Vagina (tissue), 2 donors: ENCODE results near the gene ATN1. TPM values are rescaled to one million over a fixed set of nuclear protein-coding genes. Genes with fewer than 3 reads are reported as not detected.
A peak's percentile ranks its signal among the peaks of the same experiment; 100 is the strongest.
"Not testable (repeated sequence)": the region's sequence is repeated elsewhere in the genome, so short reads cannot be mapped to it uniquely, and the experiment has no call there.

ENCODE experiments used
- DNase-seq, 2 donors: peaks; one replicate each; pipeline ENCODE4 v3.0.0-alpha.2; 2017; ENCODE audit errors: extremely low spot score in 2 of 2
- H3K27ac ChIP-seq: fragments of 200-600 bp; sonication (generic); one replicate; pipeline ENCODE4 v1.5.1; 2019
- H3K27me3 ChIP-seq: fragments of 200-600 bp; sonication (generic); one replicate; pipeline ENCODE4 v1.5.1; 2019
- H3K36me3 ChIP-seq, 2 donors: fragments of 200-600 bp; sonication (generic); one replicate each; pipeline ENCODE4 v1.5.1; 2017 to 2019
- H3K4me1 ChIP-seq: fragments of 200-600 bp; sonication (generic); one replicate; pipeline ENCODE4 v1.5.1; 2019
- H3K4me3 ChIP-seq, 2 donors: fragments of 200-600 bp; sonication (generic); 1 replicate in 1 of 2; 2 replicates in 1 of 2; pipeline ENCODE4 v1.5.1; 2016 to 2019
- H3K9me3 ChIP-seq: fragments of 200-600 bp; sonication (generic); one replicate; pipeline ENCODE4 v1.5.1; 2019
- CTCF ChIP-seq, 3 experiments: fragments of 450-650 bp in 2 of 3; fragments of 200-600 bp in 1 of 3; sonication (generic) in 1 of 3; IDR thresholded peaks; one replicate each; pipeline ENCODE4 v1.5.1; 2017 to 2019; ENCODE audit warnings: antibody characterized with exemption in 3 of 3, mild to moderate bottlenecking in 2 of 3, moderate library complexity in 2 of 3
- POLR2A ChIP-seq, 2 donors: fragments of 450-650 bp; IDR thresholded peaks; one replicate each; pipeline ENCODE4 v1.6.1; 2017; ENCODE audit warnings: antibody characterized with exemption in 2 of 2, mild to moderate bottlenecking in 2 of 2, moderate library complexity in 2 of 2
- POLR2AphosphoS5 ChIP-seq, 2 donors: sonication (generic); formaldehyde crosslinking; IDR thresholded peaks; one replicate each; pipeline ENCODE4 v1.9.0; 2017; ENCODE audit warnings: antibody characterized with exemption in 2 of 2, mild to moderate bottlenecking in 2 of 2, low read depth in 1 of 2; ENCODE audit not compliant: insufficient read depth in 1 of 2
- intact Hi-C: fragments of 100-400 bp; cut with DNase I; formaldehyde crosslinking; loops from one replicate; pipeline ENCODE4 v1.15.1; 2023
- total RNA-seq: library from RNA; depleted of rRNA; stranded (reverse); fragments of >200 nt; gene quantifications from one replicate; pipeline ENCODE4 v1.2.3, GENCODE V29; 2016

Gene ATN1
- total RNA-seq, 1 donor from 2014 or later: 92.1 TPM

- intact Hi-C loops: no loop called here
- DNase-seq: no peak
- H3K4me3 ChIP-seq: peak overlapping the region; percentile 74 to 77
- H3K36me3 ChIP-seq: peaks cover 0 to 5% of the 10 kb centered on the region in 2 donors
- H3K9me3 ChIP-seq: no peaks in the 10 kb centered on the region
- no peaks in the 10 kb centered on the region for H3K27me3 ChIP-seq
- no peak for TF ChIP-seq POLR2AphosphoS5 (IDR thresholded peaks at IDR 0.05; ENCODE audit: insufficient read depth in 1 of 2, low read depth in 1 of 2)
- peaks cover 16% of the 10 kb centered on the region for H3K4me1 ChIP-seq
- peak overlapping the region; percentile 76 for H3K27ac ChIP-seq
These were observed 22.2 kb upstream of the ATN1 start for GRCh38 chr12:6905414-6906040.

- H3K27me3 ChIP-seq, DNase-seq, H3K9me3 ChIP-seq, intact Hi-C loops, H3K27ac ChIP-seq, H3K36me3 ChIP-seq, H3K4me3 ChIP-seq: not testable (repeated sequence)
- H3K4me1 ChIP-seq: peaks cover 16% of the 10 kb centered on the region
These were observed 19.6 kb upstream of the ATN1 start for GRCh38 chr12:6908141-6908540.

DNA sequence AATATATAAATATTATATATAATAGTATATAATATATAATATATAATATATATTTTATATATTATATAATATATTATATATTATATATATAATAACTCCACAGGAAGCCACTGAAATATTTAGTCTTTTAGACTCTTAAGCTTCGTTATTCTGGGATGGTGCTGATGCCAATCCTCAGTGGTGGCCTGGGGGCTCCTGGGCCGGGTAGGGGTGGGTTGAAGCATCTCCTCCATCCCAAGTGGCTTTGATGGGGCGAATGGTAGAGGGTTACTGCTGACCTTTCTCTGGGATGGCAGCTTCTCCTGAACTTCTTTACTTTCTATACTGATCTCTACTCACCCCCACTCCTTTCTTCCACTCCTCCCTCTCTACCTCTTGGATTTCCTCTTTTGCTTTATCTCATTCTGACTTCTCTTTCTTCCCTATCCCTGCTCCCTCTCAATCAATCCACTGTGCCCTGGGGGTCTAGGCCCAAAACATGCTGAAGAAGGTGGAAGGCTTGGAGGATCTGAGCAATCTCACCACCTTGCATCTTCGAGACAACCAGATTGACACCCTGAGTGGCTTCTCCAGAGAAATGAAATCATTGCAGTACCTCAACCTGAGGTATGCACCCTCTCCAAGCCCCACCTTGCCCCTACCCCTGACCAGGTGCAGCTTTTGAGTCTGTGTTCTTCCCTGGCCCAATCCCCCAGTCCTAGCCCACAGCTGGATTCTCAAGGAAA is 18.2 kb upstream of the ATN1 start:
- Histone ChIP-seq H3K9me3 (no peaks in the 10 kb centered on the region), H3K27me3 (no peaks in the 10 kb centered on the region), H3K4me1 (peaks cover 17% of the 10 kb centered on the region), H3K4me3 (no peak overlapping the region), H3K27ac (no peak overlapping the region), H3K36me3 (peaks cover 0 to 5% of the 10 kb centered on the region in 2 donors)
- TF ChIP-seq POLR2A (IDR thresholded peaks at IDR 0.05): no peak
- no peak for DNase-seq
- intact Hi-C loops: no loop called here

- no peak overlapping the region for H3K27ac ChIP-seq
- peaks cover 0 to 5% of the 10 kb centered on the region in 2 donors for H3K36me3 ChIP-seq
- H3K4me3 ChIP-seq: no peak overlapping the region
- H3K27me3 ChIP-seq: no peaks in the 10 kb centered on the region
- no peak for DNase-seq
- intact Hi-C loops: no loop called here
- no peaks in the 10 kb centered on the region for H3K9me3 ChIP-seq
- peaks cover 25% of the 10 kb centered on the region for H3K4me1 ChIP-seq
- no peak for TF ChIP-seq POLR2AphosphoS5 (IDR thresholded peaks at IDR 0.05; ENCODE audit: insufficient read depth in 1 of 2, low read depth in 1 of 2)
- TF ChIP-seq CTCF (IDR thresholded peaks at IDR 0.05): no peak
- no peak for TF ChIP-seq POLR2A (IDR thresholded peaks at IDR 0.05)
These were observed 15.4 kb upstream of the ATN1 start for GRCh38 chr12:6912164-6912935.

- Histone ChIP-seq H3K9me3 (no peaks in the 10 kb centered on the region), H3K27me3 (no peaks in the 10 kb centered on the region), H3K4me1 (peaks cover 25% of the 10 kb centered on the region), H3K4me3 (peak within 1 kb of the TSS; percentile 70 to 73), H3K36me3 (no peaks in the 10 kb centered on the region), H3K27ac (peak within 1 kb of the TSS; percentile 92)
- DNase-seq: no peak
- TF ChIP-seq POLR2AphosphoS5 (IDR thresholded peaks at IDR 0.05; ENCODE audit: insufficient read depth in 1 of 2, low read depth in 1 of 2) (peak; percentile 24 to 63), POLR2A (IDR thresholded peaks at IDR 0.05) (peak in 1 of 2 donors; percentile 31), CTCF (IDR thresholded peaks at IDR 0.05) (no peak)
- intact Hi-C loops: no loop called here
These were observed 13.4 kb upstream of the ATN1 start, which contains the start of gene ENO2 for GRCh38 chr12:6914246-6914946. ENO2 (plus strand) TSS chr12:6914580; CDS start chr12:6915833, 1,253 bp downstream.
